HCT116 (cell line): ENCODE data around the gene NAALADL2. TPM values are rescaled to one million over a fixed set of nuclear protein-coding genes. Genes with fewer than 3 reads are reported as not detected.

Source experiments
- ATAC-seq: fragments of 200-7000 bp; cut with Tn5 transposase; 2 replicates; pipeline ENCODE4 v1.9.1; 2020; ENCODE audit warnings: mild to moderate bottlenecking, moderate library complexity
- BruUV-seq: library from RNA; stranded (reverse); fragments of 400-500 nt; replicated peaks from 2 replicates; lab custom pipeline; 2021; lab: Mats Ljungman, UMichigan
- CTCF ChIA-PET: fragments of 300-600 bp; sonication (Branson Sonifier 250); formaldehyde crosslinking; loops from one replicate; lab custom pipeline; 2021; ENCODE audit warnings: antibody characterized with exemption; lab: Charles Lee
- POLR2A ChIA-PET: fragments of 300-600, 350-600 bp; sonication (Branson Sonifier 250); formaldehyde crosslinking; loops from one replicate; lab custom pipeline; 2021; ENCODE audit warnings: antibody characterized with exemption; lab: Charles Lee
- RAD21 ChIA-PET, 2 experiments: fragments of 300-600 bp; sonication (Branson Sonifier 250); formaldehyde crosslinking; loops; one replicate each; lab custom pipeline; 2023; ENCODE audit warnings: low total read pairs in 2 of 2; ENCODE audit not compliant: uncharacterized antibody in 2 of 2, unreplicated experiment in 2 of 2, low non-redundant PET in 1 of 2; lab: Charles Lee
- DNase-seq: peaks from one replicate; pipeline ENCODE4 v3.0.0-alpha.2; 2010; ENCODE audit warnings: low read depth, low spot score
- H2AFZ ChIP-seq: fragments of 200-600 bp; shearing (Covaris generic), sonication (generic); 2 replicates; pipeline ENCODE4 v1.6.1; 2017; ENCODE audit warnings: low read depth, mixed run types, mixed read lengths, antibody characterized with exemption, low read length; ENCODE audit not compliant: poor library complexity, severe bottlenecking
- H3K27ac ChIP-seq: 2 replicates; pipeline ENCODE4 v1.5.1; 2012; ENCODE audit warnings: low read depth, low read length
- H3K27me3 ChIP-seq: fragments of 200-600 bp; sonication (generic); 2 replicates; pipeline ENCODE4 v1.6.1; 2016; ENCODE audit warnings: mixed run types, low read length, mixed read lengths; ENCODE audit not compliant: insufficient read depth
- H3K36me3 ChIP-seq, 2 experiments: fragments of 200-500 bp in 1 of 2; fragments of 200-600 bp in 1 of 2; sonication (Bioruptor generic) in 1 of 2; sonication (generic) in 1 of 2; 2 replicates each; pipeline versions ENCODE4 v1.5.1 to v1.6.1; 2014 to 2016; ENCODE audit warnings: low read length in 2 of 2, inconsistent platforms in 1 of 2, mixed read lengths in 1 of 2, mixed run types in 1 of 2; ENCODE audit not compliant: insufficient read depth in 2 of 2, control insufficient read depth in 1 of 2
- H3K4me1 ChIP-seq, 2 experiments: fragments of 200-600 bp in 1 of 2; sonication (generic) in 1 of 2; 2 replicates each; pipeline versions ENCODE4 v1.5.1 to v1.6.1; 2012 to 2017; ENCODE audit warnings: low read length in 2 of 2, inconsistent platforms in 1 of 2, mild to moderate bottlenecking in 1 of 2, mixed read lengths in 1 of 2, mixed run types in 1 of 2, moderate library complexity in 1 of 2; ENCODE audit not compliant: insufficient read depth in 2 of 2, control insufficient read depth in 1 of 2
- H3K4me2 ChIP-seq: fragments of 200-600 bp; sonication (generic); 2 replicates; pipeline ENCODE4 v1.6.1; 2017; ENCODE audit warnings: mixed run types, low read length, mixed read lengths
- H3K4me3 ChIP-seq, 2 experiments: fragments of 200-600 bp in 1 of 2; sonication (generic) in 1 of 2; replicated peaks in 1 of 2; 2 replicates each; pipeline ENCODE4 v1.5.1; 2011 to 2016; ENCODE audit warnings: low read length in 2 of 2, control low read depth in 1 of 2, low read depth in 1 of 2, mild to moderate bottlenecking in 1 of 2, mixed read lengths in 1 of 2, mixed run types in 1 of 2
- H3K79me2 ChIP-seq: fragments of 200-600 bp; sonication (generic); 2 replicates; pipeline ENCODE4 v1.6.1; 2017; ENCODE audit warnings: mild to moderate bottlenecking, mixed run types, low read length, moderate library complexity, mixed read lengths; ENCODE audit not compliant: insufficient read depth
- H3K9ac ChIP-seq: fragments of 200-600 bp; sonication (generic); 2 replicates; pipeline ENCODE4 v1.6.1; 2016; ENCODE audit warnings: low read length, mixed read lengths
- H3K9me2 ChIP-seq: fragments of 200-600 bp; sonication (generic), shearing (Covaris generic); 2 replicates; pipeline ENCODE4 v1.6.1; 2017; ENCODE audit warnings: mixed run types, mild to moderate bottlenecking, moderate library complexity; ENCODE audit not compliant: insufficient read depth
- H3K9me3 ChIP-seq, 2 experiments: fragments of 200-500 bp in 1 of 2; fragments of 200-600 bp in 1 of 2; sonication (Bioruptor generic) in 1 of 2; sonication (generic) in 1 of 2; 2 replicates each; pipeline ENCODE4 v1.6.1; 2014 to 2017; ENCODE audit warnings: low read length in 2 of 2, mixed read lengths in 2 of 2, inconsistent platforms in 1 of 2, low read depth in 1 of 2, mild to moderate bottlenecking in 1 of 2, mixed run types in 1 of 2, moderate library complexity in 1 of 2; ENCODE audit not compliant: control insufficient read depth in 1 of 2, insufficient read depth in 1 of 2
- H4K20me1 ChIP-seq: fragments of 200-600 bp; sonication (generic), shearing (Covaris generic); 2 replicates; pipeline ENCODE4 v1.6.1; 2017; ENCODE audit warnings: mixed run types, mild to moderate bottlenecking, moderate library complexity; ENCODE audit not compliant: insufficient read depth
- CEBPB ChIP-seq: IDR thresholded peaks from 2 replicates; pipeline ENCODE4 v1.6.1; 2012; ENCODE audit warnings: low read depth
- EGR1 ChIP-seq: IDR thresholded peaks from 2 replicates; pipeline ENCODE4 v1.6.1; 2012; ENCODE audit warnings: low read depth
- EZH2phosphoT487 ChIP-seq: fragments of 200-600 bp; IDR thresholded peaks from 2 replicates; pipeline ENCODE4 v1.6.1; 2018; ENCODE audit warnings: antibody characterized with exemption, borderline replicate concordance
- FOSL1 ChIP-seq: IDR thresholded peaks from 2 replicates; pipeline ENCODE4 v1.6.1; 2012; ENCODE audit warnings: low read depth
- JUND ChIP-seq: IDR thresholded peaks from 2 replicates; pipeline ENCODE4 v1.6.1; 2012
- MAX ChIP-seq: IDR thresholded peaks from 2 replicates; pipeline ENCODE4 v1.6.1; 2012
- POLR2A ChIP-seq: IDR thresholded peaks from 2 replicates; pipeline ENCODE4 v1.7.0; 2011; ENCODE audit warnings: borderline replicate concordance; ENCODE audit not compliant: insufficient read depth, insufficient read length; ENCODE audit errors: extremely low read depth
- RAD21 ChIP-seq: IDR thresholded peaks from 2 replicates; pipeline ENCODE4 v1.6.1; 2012; ENCODE audit warnings: low read depth, mild to moderate bottlenecking
- SIN3A ChIP-seq: IDR thresholded peaks from 2 replicates; pipeline ENCODE4 v1.6.1; 2012; ENCODE audit warnings: low read depth
- SRF ChIP-seq: IDR thresholded peaks from 2 replicates; pipeline ENCODE4 v1.6.1; 2012; ENCODE audit warnings: low read depth
- TCF7L2 ChIP-seq: IDR thresholded peaks from 2 replicates; pipeline ENCODE4 v1.7.0; 2011; ENCODE audit warnings: borderline replicate concordance, inconsistent platforms; ENCODE audit not compliant: insufficient read depth, insufficient read length; ENCODE audit errors: extremely low read depth
- intact Hi-C: fragments of 100-400 bp; cut with micrococcal nuclease; formaldehyde crosslinking; loops from 2 replicates; pipeline ENCODE4 v1.10.0; 2022
- total RNA-seq: library from RNA; stranded (reverse); gene quantifications from one replicate; pipeline ENCODE4 v1.2.1, GENCODE V29; 2021; ENCODE audit not compliant: unreplicated experiment
- TF ChIP-seq, protein P1 (sequence below), 3 experiments: fragments of 200-600 bp in 1 of 3; sonication (generic) in 1 of 3; IDR thresholded peaks in 2 of 3; conservative IDR thresholded peaks in 1 of 3; 2 replicates each; pipeline ENCODE4 v1.5.1; 2012 to 2017; ENCODE audit warnings: low read depth in 2 of 3, low read length in 2 of 3, antibody characterized with exemption in 1 of 3, borderline replicate concordance in 1 of 3, control low read depth in 1 of 3, mild to moderate bottlenecking in 1 of 3, mixed read lengths in 1 of 3, mixed run types in 1 of 3, moderate library complexity in 1 of 3; ENCODE audit not compliant: insufficient read depth in 1 of 3
- TF ChIP-seq, protein P2 (sequence below): IDR thresholded peaks from 2 replicates; pipeline ENCODE4 v1.6.1; 2011; ENCODE audit warnings: mild to moderate bottlenecking, low read length, moderate library complexity; ENCODE audit not compliant: insufficient replicate concordance; ENCODE audit errors: extremely low read depth

The NAALADL2 gene
- total RNA-seq, 1 experiment from 2014 or later, result 2.9 TPM

- Histone ChIP-seq H3K27me3 (no peaks in the 10 kb centered on the region), H3K4me1 (no peaks in the 10 kb centered on the region), H4K20me1 (no peaks in the 10 kb centered on the region), H3K9me2 (no peaks in the 10 kb centered on the region; the same call in 1 of the 2 replicates), H3K9me3 (no peaks in the 10 kb centered on the region), H3K79me2 (no peaks in the 10 kb centered on the region), H3K36me3 (no peaks in the 10 kb centered on the region), H3K9ac (no peak overlapping the region)
- ChIA-PET RAD21 (no interaction called here), POLR2A (no interaction called here)
- intact Hi-C loops, result no loop called here
- BruUV-seq, result no TSS peak
- TF ChIP-seq TCF7L2 (no peak), MAX (no peak), RAD21 (no peak), CEBPB (no peak), SRF (no peak), POLR2A (no peak), SIN3A (no peak), EZH2phosphoT487 (no peak), FOSL1 (no peak), JUND (no peak), EGR1 (no peak)
- TF ChIP-seq, protein P1, sequence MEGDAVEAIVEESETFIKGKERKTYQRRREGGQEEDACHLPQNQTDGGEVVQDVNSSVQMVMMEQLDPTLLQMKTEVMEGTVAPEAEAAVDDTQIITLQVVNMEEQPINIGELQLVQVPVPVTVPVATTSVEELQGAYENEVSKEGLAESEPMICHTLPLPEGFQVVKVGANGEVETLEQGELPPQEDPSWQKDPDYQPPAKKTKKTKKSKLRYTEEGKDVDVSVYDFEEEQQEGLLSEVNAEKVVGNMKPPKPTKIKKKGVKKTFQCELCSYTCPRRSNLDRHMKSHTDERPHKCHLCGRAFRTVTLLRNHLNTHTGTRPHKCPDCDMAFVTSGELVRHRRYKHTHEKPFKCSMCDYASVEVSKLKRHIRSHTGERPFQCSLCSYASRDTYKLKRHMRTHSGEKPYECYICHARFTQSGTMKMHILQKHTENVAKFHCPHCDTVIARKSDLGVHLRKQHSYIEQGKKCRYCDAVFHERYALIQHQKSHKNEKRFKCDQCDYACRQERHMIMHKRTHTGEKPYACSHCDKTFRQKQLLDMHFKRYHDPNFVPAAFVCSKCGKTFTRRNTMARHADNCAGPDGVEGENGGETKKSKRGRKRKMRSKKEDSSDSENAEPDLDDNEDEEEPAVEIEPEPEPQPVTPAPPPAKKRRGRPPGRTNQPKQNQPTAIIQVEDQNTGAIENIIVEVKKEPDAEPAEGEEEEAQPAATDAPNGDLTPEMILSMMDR (IDR thresholded peaks at IDR 0.05 in 2 of 3, conservative IDR thresholded peaks at IDR 0.05 in 1 of 3; ENCODE audit: borderline replicate concordance in 1 of 3, insufficient read depth in 1 of 3, low read depth in 2 of 3, low read length in 2 of 3), result no peak
- TF ChIP-seq, protein P2, sequence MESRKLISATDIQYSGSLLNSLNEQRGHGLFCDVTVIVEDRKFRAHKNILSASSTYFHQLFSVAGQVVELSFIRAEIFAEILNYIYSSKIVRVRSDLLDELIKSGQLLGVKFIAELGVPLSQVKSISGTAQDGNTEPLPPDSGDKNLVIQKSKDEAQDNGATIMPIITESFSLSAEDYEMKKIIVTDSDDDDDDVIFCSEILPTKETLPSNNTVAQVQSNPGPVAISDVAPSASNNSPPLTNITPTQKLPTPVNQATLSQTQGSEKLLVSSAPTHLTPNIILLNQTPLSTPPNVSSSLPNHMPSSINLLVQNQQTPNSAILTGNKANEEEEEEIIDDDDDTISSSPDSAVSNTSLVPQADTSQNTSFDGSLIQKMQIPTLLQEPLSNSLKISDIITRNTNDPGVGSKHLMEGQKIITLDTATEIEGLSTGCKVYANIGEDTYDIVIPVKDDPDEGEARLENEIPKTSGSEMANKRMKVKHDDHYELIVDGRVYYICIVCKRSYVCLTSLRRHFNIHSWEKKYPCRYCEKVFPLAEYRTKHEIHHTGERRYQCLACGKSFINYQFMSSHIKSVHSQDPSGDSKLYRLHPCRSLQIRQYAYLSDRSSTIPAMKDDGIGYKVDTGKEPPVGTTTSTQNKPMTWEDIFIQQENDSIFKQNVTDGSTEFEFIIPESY, result no peak
- TF ChIP-seq, all 23 proteins: peak for 0
- ATAC-seq (no peak), DNase-seq (no peak)
- Histone ChIP-seq H3K4me3 (no peak overlapping the region), H2AFZ (no peak overlapping the region), H3K27ac (no peak overlapping the region), H3K4me2 (no peak overlapping the region)
- CTCF ChIA-PET, result no interaction called here
These were observed 813.1 kb downstream of the NAALADL2 start for GRCh38 chr3:175672119-175672689.
